Fibroblast of villous mesenchyme (primary cell): ENCODE data around the gene MEA1. TPM values are rescaled to one million over a fixed set of nuclear protein-coding genes. Genes with fewer than 3 reads are reported as not detected.

Source experiments
- DNase-seq: peaks from one replicate; pipeline ENCODE4 v3.0.0-alpha.2; 2010; ENCODE audit warnings: low read depth
- H3K4me3 ChIP-seq: 2 replicates; pipeline ENCODE4 v1.5.1; 2011; ENCODE audit warnings: low read depth, mild to moderate bottlenecking, low read length
- CTCF ChIP-seq: IDR thresholded peaks from 2 replicates; pipeline ENCODE4 v1.5.1; 2012; ENCODE audit warnings: low read depth, mild to moderate bottlenecking, low read length; ENCODE audit not compliant: insufficient read depth
- total RNA-seq: library from RNA; depleted of rRNA; stranded (reverse); fragments of >200 nt; gene quantifications from 2 replicates; pipeline ENCODE4 v1.2.3, GENCODE V29; 2012

Gene MEA1
- total RNA-seq: 60.0 and 68.9 TPM in 2 replicates

GRCh38 chr6:43013843-43014433 lies at the start of gene MEA1, which contains the start of gene KLHDC3:
Gene MEA1, minus strand, starts transcription at chr6:43013946. Its CDS starts 133 bp downstream, at chr6:43013813.
Gene KLHDC3, plus strand, starts transcription at chr6:43014249. Its CDS starts 2,944 bp downstream, at chr6:43017193.
- no peak for TF ChIP-seq CTCF
- H3K4me3 ChIP-seq: peak within 1 kb of the TSS; percentile 97
- DNase-seq: peak; percentile 100

- DNase-seq: no peak
- no peak overlapping the region for H3K4me3 ChIP-seq
- TF ChIP-seq CTCF: no peak
Observed at GRCh38 chr6:43062818-43063217, 49.1 kb upstream of the MEA1 start.

- no peak for DNase-seq
- TF ChIP-seq CTCF: no peak
Observed at GRCh38 chr6:43061861-43062260, 48.1 kb upstream of the MEA1 start.

GRCh38 chr6:43060755-43061633 lies 47.2 kb upstream of the MEA1 start:
- peak overlapping the region; percentile 99 for H3K4me3 ChIP-seq
- no peak for TF ChIP-seq CTCF
- DNase-seq: no peak

More at GRCh38 chr6:43061861-43062260, 48.1 kb upstream of the MEA1 start:
- H3K4me3 ChIP-seq: no peak overlapping the region

- H3K4me3 ChIP-seq: peak overlapping the region; percentile 99
- no peak for TF ChIP-seq CTCF
- DNase-seq: peak; percentile 16
Observed at GRCh38 chr6:43060034-43060754, 46.4 kb upstream of the MEA1 start.

GRCh38 chr6:43059168-43060033 lies 45.7 kb upstream of the MEA1 start, which contains the start of the genes KLC4 and MRPL2:
Gene KLC4, plus strand, starts transcription at chr6:43059631. Its CDS starts 1,705 bp downstream, at chr6:43061336.
Gene MRPL2, minus strand, starts transcription at chr6:43059434. Its CDS starts 53 bp downstream, at chr6:43059381.
- peak; percentile 99 for DNase-seq

More at GRCh38 chr6:43059168-43060033, 45.7 kb upstream of the MEA1 start, which contains the start of the genes KLC4 and MRPL2:
- H3K4me3 ChIP-seq: peak within 1 kb of the TSS; percentile 99
- no peak for TF ChIP-seq CTCF
